ENCODE data around the gene TPGS1.

The TPGS1 gene

GRCh38 chr19:535017-535835 lies 27.9 kb downstream of the TPGS1 start:
- no peak for TF ChIP-seq CTCF (IDR thresholded peaks at IDR 0.05; ENCODE audit: extremely low read depth, missing control alignments)
- DNase-seq (ENCODE audit: low spot score) = no peak

GRCh38 chr19:536031-536880 lies 29.0 kb downstream of the TPGS1 start:
- DNase-seq (ENCODE audit: low spot score) = no peak
- TF ChIP-seq CTCF (IDR thresholded peaks at IDR 0.05; ENCODE audit: extremely low read depth, missing control alignments) = no peak

GRCh38 chr19:536881-537404 lies 29.6 kb downstream of the TPGS1 start:
- no peak for DNase-seq (ENCODE audit: low spot score)
- TF ChIP-seq CTCF (IDR thresholded peaks at IDR 0.05; ENCODE audit: extremely low read depth, missing control alignments) = no peak

- TF ChIP-seq CTCF (IDR thresholded peaks at IDR 0.05; ENCODE audit: extremely low read depth, missing control alignments) = no peak
- no peak for DNase-seq (ENCODE audit: low spot score)
Measured at GRCh38 chr19:538641-539428, 31.5 kb downstream of the TPGS1 start.

- DNase-seq (ENCODE audit: low spot score) = no peak
- TF ChIP-seq CTCF (IDR thresholded peaks at IDR 0.05; ENCODE audit: extremely low read depth, missing control alignments) = no peak
Measured at GRCh38 chr19:539429-540030, 32.2 kb downstream of the TPGS1 start.

- no peak for TF ChIP-seq CTCF (IDR thresholded peaks at IDR 0.05; ENCODE audit: extremely low read depth, missing control alignments)
- DNase-seq (ENCODE audit: low spot score) = no peak
Measured at GRCh38 chr19:540867-541637, 33.8 kb downstream of the TPGS1 start.

Data from GM20000 (cell line).